Eye (tissue), 1 donor: ENCODE data around the gene TBX5.

Source experiments
- DNase-seq: peaks from one replicate; pipeline ENCODE4 v3.0.0-alpha.2; 2015

The TBX5 gene

DNA sequence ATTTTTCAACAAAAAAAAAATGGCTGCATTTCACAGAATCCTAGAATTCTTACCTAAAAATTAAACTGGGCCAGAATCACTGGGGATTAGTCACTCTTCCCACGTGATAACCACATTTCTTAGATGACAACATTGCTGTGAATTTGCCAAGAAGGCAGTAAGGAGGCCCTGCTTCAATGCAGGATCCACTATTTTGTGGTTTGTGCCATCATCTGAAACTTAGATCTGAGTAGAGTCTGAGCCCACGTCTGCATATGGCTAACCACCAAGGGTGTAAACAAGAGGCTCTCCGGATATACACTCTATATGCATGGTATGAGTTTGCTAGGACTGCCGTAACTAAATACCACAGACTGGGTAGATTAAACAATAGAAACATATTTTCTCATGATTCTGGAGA, 24.4 kb upstream of the TBX5 start:
- DNase-seq, result no peak

DNA sequence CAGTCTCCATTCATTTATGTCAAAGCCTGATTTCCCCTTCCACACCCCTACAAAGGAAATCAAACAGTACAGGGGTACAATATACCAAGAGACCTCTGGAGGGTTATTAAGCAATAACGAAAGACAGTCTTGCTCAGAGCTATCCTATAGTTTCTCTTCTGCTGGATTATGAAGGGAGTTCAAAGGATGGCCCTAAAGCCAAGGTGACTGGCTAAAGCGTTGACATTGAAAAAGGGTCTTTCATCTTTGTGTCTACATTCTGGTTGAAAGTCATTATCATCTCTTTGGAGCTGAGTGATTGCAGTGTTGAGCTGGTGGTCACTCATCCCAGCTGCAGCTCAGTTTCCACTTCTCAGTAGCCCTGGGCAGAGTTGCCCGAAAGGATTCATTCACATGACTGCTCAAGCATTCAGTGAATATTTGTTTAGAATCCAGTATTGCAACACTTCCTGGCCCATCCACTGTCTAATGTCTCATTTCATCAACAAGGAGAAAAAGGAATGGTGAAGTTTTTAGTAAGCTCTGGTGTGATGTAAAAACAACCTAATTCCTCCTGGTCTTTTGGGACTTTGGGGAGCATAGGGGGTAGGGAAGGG, 19.2 kb upstream of the TBX5 start:
- DNase-seq, result no peak

DNA sequence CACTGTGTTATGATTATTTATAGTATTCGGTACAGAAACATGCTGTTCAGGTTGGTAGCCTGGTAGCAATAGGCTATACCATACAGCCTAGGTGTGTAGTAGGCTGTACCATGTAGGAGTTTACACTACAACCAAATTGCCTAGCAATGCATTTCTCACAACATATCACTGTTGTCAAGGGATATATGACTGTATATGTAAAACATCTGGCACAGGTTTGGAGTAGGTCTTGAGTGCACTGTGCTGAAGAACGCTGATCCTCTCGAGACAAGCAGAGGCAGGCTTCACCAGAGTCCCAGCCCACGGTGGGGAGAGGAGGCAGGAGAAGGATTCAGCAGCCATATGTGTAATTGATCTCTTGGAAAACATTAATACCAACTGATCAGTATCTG, 15.0 kb upstream of the TBX5 start:
- DNase-seq, result no peak

DNA sequence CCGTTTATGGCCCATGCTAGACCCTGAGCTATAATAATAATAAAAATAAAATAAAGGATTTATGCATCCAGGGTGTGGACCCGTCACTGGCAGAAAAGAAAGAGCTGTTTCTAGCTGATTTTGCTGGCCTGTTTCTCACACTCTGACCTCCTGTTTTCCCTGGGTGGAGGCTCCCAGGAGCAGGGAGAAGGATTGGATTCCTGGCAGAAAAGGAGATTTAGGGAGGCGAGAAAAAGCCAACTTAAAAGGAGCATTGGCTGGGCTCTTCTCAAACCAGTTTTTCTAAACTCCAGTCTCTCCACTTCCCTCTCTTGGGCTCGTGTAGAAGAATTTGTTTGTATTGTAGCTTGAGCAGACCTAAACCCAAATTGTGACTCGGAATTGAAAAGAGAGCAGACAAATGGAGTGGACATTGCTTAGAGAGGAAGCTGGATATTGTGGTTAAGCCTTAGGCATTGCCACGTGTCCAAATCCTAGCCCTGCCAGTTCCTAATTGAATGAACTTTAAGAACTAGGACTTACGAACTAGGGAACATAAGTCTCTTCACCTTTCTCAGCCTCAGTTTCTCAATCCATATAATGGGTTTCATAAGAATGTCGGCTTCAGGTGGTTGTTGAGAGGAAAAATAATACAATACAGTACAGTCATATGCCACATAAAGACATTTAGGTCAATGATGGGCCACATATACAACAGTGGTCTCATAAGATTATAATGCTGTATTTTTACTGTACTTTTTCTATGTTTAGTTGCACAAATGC, 14.4 kb upstream of the TBX5 start:
- no peak for DNase-seq

DNA sequence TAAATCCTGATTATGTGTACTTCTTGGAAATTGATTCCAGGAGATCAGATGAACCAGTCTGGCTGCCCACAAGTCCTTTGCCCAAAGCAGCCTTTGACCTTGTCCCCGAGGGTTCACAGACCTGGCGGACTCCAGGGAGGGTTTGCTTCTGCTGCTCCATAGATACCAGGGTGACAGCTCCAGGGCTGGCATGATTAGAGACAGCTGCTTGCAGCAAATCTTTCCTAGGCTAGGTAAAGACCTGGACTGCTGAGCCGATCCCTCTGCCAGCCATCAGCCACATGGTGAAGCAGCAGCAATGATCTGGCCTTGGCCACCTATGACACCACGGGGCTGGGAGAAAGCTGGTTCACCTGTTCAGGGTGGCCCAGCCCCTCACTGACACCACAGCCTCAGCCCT, 10.1 kb upstream of the TBX5 start:
- no peak for DNase-seq

DNA sequence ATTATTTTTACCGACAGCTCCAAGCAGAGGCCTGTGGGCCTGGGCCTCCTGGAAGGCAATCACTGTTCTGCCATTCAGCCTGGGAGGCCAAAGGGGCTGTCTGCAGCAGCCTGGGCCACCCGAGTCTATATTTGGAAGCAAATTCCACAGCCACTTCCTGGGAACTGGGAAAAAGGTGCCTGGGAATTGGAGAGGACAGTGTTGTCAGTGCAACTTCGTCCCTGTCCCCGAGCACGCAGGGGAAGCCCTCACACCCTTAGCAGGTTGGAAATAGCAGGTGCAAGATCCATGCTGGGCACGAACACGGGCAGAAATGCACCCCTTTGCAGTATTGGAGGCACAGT, 9.6 kb upstream of the TBX5 start:
- no peak for DNase-seq

DNA sequence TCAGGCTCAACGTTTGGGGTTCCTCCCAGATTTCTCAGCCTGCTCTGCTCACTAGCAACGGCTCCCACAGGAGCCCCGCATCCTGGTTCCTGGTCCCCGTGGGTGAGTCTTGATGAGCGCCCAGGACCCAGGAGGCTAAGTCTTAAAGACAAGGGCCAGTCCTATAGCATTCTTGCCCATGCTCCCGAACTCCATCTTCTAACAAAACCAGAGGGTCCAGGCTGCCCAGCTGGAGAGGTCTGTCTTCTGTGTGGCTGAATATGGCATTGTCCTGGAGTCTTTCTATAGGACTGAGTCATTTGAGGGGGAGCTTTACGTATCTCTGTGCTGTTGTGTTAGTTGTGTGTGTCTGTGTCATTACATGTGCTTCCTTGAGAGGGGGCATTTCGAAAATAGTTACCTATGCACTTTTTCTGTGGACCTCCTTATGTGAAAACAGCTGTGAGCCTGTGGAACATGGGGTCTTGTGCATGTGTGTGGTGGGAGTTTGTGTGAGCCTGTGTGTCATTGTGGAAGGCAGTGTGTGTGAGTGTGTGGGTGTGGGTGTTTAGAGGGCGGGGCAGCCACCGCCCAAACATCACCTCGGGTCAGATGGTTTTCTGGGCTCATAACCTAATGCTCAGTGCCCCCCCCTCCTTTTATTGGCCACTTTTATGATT, 9.1 kb upstream of the TBX5 start:
- no peak for DNase-seq

DNA sequence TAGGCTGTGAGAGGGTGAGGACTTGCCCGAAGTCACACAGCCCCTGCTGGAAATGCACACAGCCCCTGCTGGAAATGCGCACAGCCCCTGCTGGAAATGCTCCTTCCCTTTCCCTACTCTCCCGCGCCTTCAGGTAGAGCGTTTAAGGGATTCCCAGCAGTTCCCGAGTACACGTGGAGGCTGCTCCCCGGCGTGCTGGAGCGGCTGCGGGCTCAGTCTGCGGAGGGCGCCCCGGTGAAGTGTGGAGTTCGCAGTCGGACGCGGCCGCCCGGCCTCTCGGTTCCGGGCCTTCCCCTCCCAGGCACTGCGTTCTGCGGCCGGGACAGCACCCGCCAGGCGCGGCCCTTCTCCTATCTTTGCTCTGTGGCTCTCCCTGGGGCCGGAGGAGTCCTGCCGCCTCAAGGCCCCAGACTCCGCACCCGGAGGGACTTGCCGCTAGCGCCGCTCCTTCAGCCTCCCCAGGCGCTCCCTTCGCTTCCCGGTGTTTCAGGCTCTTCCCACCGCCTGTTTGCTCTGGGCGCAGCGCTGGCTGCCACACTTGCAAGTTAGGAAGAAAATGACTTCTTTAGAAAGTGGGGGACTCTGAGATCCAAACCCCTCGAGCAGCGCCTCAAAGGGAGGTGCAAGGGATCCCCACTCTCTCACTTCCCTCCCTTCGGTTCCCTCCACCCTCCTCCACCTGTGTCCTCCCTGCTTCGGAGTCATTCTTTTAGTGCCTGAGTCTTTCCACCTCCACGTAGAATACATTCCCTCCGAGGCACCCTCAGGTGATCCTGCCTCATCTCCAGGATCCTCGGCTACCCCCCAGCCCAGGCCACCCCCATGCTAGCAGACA, 8.3 kb upstream of the TBX5 start:
- peak; percentile 51 for DNase-seq

DNA sequence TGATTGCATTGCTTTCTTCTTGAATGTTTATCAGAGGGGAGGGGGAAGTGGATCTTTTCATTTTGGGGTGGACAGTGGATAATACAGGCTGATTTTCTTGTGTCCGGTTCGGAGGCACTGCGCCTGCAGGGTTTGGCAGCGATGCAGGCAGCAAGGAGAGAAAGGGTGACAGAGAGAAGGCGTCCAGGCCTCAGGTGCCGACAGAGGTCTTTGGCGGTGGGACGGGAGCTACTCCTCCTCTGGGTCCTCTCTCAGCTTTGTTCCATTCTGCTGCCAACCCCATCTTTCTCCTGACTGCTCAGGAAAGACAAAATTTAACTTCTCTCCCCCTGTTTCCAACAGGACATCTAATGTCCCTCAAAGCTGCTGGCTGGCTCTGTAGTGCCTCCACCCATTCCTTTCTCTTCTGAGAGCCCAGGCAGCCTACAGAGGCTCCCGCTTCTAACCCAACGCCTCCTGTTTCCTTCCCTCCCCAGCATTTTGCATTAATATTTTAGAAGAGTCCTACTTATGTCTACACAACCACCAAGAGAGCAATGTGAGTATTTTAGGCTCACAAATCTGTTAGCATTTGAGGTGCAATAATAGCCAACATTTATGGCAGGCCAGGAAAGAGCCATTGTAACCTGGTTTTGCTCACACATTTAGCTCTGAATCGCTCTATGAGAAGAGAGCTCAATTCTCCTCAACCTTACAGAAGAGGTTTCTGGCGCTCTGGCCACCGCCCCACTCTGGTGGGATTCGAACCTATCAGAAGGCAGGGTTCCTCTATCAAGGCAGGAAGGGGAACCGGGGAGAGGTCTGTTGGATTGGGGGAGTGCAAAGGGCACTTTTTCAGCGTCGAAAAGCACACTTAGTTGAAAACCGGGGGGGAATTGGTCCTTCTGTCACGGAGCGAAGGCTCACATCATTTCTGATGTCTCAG, 7.1 kb upstream of the TBX5 start:
- DNase-seq, result peak; percentile 30

DNA sequence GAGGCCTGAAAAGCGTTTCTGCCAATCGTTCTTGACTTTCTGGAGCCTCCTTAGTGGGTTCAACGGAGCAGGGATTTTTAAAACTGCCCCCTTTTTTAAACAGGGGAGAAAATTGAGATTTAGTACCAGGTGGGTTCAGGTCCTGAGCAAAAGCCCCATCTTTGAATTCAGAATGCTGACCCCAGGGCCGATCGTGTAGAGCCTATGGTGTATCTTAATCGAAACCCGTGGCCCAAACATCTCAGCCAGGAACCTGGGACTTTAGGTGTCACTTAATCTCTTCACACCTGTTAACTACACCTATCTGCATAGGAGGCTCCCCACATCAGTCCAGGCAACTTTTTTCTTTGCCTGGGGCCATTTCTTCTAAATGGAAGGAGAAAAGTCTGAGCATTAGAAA, 6.4 kb upstream of the TBX5 start:
- peak; percentile 19 for DNase-seq

DNA sequence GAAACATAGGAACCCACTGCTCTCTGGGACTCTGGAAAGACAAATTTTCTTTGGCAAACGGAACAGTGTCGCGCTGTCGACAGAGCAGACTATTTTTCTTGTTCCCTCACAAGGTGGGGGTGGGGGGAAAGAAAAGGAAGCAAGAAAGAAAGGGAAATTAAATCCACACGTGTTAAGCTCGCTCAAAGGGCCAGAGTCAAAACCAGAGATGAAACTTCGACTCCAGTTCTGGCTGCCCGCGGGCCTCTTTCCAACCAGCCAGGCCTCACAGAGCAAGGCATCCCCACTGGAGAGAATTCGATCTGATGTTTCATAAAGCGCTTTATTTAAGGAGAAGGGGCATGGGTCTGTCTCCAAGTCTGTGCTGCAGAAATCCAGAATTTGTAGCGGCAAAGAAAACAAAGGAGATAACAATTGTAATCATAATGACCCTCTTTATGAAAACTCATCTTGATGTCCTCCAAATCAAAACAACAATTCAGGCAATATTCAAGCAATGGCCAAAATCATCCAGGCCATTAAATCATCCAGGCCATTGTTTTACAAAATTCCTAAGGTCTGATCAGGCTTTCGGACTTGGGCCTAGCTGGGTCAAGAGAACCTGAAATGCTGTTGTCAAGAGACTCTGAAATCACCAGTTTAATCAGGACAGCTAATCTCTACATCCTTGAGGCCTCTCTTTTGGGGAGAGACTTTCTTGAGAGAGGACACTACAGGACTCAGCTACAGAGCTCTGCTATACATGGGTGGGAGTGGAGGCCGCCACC, 5.3 kb upstream of the TBX5 start:
- peak; percentile 46 for DNase-seq

DNA sequence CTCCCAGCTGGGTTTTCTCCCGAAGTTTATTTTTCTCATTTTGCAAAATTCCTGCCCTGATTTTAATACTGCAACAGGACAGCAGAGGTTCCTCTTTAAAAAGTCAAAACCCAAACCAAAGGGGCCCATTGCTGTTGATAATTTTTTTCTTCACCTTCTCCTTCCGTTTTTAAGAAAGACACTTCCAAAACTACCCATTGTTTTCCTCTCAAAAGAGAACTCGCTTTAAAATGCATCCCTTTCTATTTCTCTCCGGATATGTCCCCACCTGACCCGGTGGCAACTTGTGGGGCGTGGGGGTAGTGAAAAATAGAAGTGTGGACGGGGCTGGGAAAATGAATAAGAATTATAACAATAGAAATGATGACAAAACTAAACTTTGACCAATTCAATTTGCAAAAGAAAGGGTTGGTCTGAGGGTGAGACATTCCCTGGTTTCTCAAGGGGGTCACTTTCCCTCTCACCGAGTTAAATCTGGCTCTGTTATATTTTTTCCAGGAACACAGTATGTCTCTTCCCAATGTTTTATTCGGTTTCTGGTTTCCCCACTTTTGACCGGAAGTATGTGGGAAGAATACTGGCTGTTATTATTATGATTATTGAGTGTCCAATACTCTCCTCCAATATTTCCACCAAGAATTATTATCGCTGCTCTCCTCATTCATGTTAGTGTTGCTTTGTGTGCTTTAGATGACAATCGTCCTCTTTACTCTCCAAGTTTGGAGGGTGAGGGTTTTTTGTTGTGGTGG, 4.1 kb upstream of the TBX5 start:
- DNase-seq, result peak; percentile 57

DNA sequence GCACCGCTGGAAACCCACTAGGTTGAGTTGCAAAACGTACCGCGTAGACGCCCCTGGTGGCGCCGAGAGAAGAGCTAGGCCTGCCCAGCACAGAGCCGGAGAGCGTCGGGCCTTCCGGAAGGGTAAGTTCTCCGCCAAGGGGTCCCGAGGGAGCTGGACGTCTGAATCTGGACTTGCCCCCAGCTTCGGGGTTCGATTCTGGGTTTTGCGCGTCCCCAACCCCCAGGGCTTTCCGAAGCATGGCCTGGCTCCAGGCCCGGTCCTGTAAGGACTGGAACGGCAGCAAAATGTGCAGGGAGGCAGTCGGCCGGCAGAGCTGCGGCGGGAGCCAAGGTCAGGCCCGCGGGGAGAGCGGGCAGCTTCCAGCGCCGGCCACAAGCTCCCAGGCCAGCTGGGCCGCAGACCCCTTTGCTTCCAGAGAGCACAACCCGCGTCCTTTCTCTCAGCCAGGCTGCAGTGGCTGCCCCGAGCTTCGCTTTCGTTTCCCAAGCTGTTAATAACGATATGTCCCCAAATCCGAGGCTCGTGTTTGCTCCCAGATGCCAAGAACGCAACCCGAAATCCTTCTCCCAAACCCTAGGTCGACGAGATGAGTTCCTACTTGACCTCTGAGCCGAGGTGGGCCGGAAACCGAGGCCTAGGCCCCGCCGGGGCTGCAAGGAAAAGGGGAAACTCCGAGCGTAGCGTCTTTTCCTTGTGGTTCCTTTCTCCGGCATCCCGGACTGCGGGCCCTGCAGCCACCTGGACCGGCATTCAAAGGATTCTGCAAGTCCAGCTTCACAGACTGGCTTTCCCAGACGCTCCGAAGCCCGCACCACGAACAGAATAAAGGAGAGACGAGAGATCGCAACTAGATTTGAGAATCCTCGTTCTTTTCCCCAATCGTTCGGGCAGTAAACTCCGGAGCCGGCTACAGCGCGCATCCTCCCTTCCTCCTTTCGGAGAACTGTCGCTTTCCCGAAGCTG, 3.2 kb upstream of the TBX5 start:
- DNase-seq, result peak; percentile 84

DNA sequence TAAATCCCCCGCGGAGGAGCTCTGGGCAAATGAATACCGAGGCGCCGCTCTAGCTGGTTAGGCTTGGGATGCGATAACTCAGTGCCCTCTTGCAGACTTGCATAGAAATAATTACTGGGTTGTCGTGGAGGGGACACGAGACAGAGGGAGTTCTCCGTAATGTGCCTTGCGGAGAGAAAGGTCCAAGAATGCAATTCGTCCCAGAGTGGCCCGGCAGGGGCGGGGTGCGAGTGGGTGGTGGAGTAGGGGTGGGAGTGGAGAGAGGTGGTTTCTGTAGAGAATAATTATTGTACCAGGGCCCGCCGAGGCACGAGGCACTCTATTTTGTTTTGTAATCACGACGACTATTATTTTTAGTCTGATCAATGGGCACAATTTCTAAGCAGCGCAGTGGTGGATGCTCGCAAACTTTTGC, 2.5 kb upstream of the TBX5 start:
- no peak for DNase-seq

DNA sequence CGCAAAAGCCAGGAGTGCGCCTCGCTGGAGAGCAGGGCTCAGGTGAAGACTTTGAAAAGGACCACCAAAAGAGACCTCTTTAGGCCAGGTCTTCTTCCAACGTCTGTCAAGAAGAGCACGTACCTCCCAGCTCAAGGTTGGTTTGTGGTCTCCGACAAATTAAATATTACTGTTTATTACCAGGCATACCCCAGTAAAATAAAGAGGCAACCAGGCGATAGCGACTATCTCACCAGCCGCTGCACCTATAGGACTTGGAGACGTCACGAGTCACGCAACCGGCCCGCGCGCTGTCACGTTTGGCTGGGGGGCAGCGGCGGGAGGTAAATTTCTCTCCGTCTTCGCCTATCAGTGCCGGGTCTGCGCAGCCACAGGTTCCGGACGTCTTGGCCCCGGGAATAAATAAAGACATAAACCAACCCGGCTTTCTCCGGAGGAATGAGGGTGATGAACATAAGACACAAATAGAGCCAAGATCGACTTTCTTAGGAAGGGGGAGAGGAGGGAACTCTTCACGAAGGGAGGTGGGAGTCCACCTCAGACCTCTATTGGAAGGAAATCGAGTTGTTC, 2.0 kb upstream of the TBX5 start:
- DNase-seq, result no peak

DNA sequence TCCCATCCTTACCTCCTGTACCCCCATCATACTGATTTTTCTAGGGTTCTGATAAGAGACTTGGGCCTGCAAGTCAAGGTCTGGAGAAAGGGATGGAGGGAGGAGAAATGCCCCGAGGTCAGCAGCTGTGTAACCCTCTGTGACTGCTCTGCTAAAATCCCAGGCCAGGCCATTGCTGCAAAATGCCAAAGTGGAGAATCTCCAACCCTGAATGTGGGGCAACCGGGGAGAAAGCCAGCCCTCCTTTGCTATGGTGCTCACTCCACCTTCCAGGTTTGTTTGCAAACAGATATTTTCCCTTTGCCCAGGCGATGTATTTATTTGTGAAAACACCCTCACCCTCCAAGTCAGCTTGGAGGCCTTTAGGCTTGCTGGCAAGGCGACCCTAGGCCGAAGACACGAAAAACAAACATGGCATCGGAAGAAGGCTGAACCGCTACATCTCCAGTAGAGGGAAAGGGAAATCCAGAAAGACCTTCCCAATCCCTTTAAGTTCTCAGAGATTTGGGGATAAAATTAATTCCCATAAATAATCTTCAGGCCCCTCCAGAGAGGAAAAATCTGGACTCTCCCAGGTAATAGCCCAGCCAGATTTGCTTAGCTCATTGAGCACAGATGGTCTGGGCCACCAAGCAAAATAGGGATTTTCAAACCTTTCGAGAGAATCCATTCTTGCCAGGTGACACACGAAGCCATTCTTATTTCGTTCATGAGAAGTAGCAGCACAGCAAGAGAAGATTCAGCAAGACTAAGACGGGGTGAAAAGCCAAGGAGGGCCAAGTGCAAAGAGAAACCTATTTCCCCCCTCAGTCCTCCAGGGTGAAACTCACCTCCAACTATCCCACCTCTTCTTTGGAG, 1.3 kb upstream of the TBX5 start:
- peak; percentile 61 for DNase-seq

DNA sequence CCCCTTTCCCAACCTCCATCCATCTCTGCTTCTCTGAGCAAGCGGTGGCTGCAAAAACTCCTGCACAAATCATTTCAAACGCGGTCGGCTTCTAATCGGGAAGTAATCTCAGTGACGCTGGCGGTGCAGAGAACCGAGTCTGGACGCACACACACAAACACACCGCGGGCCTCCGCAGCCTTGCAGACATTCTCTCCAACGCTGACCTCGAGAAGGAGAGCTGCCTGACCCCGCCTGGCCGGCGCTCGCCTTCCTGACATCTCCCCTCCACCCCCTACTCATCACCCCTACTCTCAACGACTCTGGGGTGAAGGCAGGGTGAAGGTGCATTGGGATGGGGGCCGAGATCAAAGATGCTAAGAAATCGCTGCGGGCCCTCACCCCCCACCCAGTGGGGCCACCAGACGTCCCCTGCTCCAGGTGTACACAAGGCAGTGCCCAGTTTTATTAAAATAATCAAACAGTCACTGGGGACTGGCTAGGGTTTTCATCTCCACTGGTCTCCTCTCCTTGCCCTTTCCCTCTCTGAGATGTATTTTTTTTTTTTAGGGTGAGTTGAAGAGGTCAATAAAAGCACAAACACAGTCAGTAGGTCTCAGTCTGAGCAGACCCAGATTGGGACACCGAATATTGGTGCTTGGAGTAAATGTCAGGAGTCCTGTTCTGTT, 506 bp upstream of the TBX5 start:
- peak; percentile 75 for DNase-seq
